ENCODE results near the gene PIM3.
"Not testable (repeated sequence)": the region's sequence is repeated elsewhere in the genome, so short reads cannot be mapped to it uniquely, and the experiment has no call there.

Gene PIM3

GRCh38 chr22:49983148-49984042 lies 22.8 kb downstream of the PIM3 start:
- ChIA-PET CTCF (interaction anchor here (0.7 to 4.8 kb wide), 5 partner anchors 10 to 53 kb away, joined by 3 to 35 read pairs (median 4); no protein-coding TSS in a partner anchor), POLR2A (no interaction called here)
- no peak for DNase-seq (ENCODE audit: low read depth, low spot score)
- H3K4me3 ChIP-seq (ENCODE audit: low read depth, low read length), result no peak overlapping the region
- TF ChIP-seq, protein P1, sequence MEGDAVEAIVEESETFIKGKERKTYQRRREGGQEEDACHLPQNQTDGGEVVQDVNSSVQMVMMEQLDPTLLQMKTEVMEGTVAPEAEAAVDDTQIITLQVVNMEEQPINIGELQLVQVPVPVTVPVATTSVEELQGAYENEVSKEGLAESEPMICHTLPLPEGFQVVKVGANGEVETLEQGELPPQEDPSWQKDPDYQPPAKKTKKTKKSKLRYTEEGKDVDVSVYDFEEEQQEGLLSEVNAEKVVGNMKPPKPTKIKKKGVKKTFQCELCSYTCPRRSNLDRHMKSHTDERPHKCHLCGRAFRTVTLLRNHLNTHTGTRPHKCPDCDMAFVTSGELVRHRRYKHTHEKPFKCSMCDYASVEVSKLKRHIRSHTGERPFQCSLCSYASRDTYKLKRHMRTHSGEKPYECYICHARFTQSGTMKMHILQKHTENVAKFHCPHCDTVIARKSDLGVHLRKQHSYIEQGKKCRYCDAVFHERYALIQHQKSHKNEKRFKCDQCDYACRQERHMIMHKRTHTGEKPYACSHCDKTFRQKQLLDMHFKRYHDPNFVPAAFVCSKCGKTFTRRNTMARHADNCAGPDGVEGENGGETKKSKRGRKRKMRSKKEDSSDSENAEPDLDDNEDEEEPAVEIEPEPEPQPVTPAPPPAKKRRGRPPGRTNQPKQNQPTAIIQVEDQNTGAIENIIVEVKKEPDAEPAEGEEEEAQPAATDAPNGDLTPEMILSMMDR (IDR thresholded peaks at IDR 0.05; ENCODE audit: insufficient read depth, low read length, missing control alignments), result peak; percentile 46

GRCh38 chr22:49986325-49986724 lies 25.8 kb downstream of the PIM3 start:
- H3K4me3 ChIP-seq (ENCODE audit: low read depth, low read length), result no peak overlapping the region
- CTCF ChIA-PET, result interaction anchor here (1.6 kb wide), 1 partner anchor 9 kb away, joined by 5 read pairs; no protein-coding TSS in a partner anchor
- no peak for DNase-seq (ENCODE audit: low read depth, low spot score)
- POLR2A ChIA-PET, result no interaction called here
- TF ChIP-seq, protein P1 (IDR thresholded peaks at IDR 0.05; ENCODE audit: insufficient read depth, low read length, missing control alignments), result no peak

GRCh38 chr22:49989826-49990225 lies 29.3 kb downstream of the PIM3 start:
- H3K4me3 ChIP-seq (ENCODE audit: low read depth, low read length); DNase-seq (ENCODE audit: low read depth, low spot score); POLR2A ChIA-PET; CTCF ChIA-PET: not testable (repeated sequence)

GRCh38 chr22:49991167-49991566 lies 30.6 kb downstream of the PIM3 start:
- no peak overlapping the region for H3K4me3 ChIP-seq (ENCODE audit: low read depth, low read length)
- DNase-seq (ENCODE audit: low read depth, low spot score), result no peak
- POLR2A ChIA-PET, result no interaction called here
- TF ChIP-seq, protein P1 (IDR thresholded peaks at IDR 0.05; ENCODE audit: insufficient read depth, low read length, missing control alignments), result no peak
- CTCF ChIA-PET, result interaction anchor here (0.9 to 2.8 kb wide), 2 partner anchors 11 to 14 kb away, joined by 5 to 23 read pairs; no protein-coding TSS in a partner anchor

DNA sequence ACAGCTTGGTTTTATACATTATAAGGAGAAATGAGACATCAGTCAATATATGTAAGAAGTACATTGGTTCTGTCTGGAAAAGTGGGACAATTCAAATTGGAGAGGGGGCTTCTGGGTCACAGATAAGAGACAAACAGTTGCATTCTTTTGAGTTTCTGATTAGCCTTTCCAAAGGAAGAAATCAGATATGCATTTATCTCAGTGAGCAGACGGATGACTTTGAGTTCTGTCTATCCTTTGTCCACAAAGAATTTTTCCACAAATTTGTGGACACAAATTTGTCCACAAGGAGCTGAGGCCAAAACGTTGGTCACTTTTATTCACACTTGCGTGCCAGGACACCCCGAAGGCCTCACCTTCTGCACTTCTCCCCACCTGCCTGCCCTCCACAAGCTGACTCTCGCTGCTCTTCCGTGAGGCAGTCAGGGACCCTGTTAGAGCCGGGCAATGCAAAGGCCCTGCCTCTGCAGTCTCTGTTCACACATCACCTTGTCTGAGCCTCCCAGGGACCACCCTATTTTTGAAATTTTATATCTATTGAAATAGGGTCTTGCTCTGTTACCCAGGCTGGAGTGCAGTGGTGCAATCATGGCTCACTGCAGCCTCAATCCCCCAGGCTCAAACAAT lies 31.4 kb downstream of the PIM3 start:
- CTCF ChIA-PET, result interaction anchor here (0.9 to 3.7 kb wide), 8 partner anchors 9 to 137 kb away, joined by 3 to 35 read pairs (median 8); no protein-coding TSS in a partner anchor
- POLR2A ChIA-PET, result no interaction called here
- TF ChIP-seq, protein P1 (IDR thresholded peaks at IDR 0.05; ENCODE audit: insufficient read depth, low read length, missing control alignments), result no peak
- no peak overlapping the region for H3K4me3 ChIP-seq (ENCODE audit: low read depth, low read length)
- no peak for DNase-seq (ENCODE audit: low read depth, low spot score)

DNA sequence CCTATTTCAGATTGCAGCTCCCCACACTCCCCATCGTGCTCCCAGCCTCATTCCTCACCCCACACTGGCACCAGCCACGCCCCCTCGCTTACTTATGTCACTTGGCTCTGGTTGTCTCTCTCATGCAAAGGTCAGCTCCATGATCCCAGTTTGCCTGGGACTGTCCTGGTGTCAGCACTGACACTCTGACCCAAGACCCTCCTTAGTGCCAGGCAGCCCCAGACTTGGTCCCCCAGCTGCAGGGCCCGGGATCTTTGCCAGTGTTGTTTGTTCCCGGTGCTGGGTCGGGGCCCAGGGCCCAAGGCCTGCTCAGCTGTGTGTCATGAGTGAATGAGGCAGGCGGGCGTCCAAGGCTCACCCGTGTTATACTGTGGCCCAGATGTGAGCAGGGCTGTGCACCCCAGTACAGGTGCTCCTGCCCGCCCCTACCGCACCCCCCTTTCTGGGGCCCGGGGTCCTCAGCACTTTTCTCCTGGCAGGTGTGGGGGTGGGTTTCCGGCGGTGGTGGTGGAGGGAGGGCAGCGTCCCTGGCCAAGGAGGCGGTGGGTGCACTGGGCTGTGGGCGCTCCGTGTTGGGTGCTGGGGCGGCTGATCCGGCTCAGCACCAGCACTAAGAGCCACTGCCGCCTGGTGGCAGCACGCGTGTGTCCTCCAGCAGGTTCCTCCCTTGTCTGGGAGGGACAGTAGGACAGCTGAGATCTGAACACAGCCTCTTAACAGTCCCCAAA lies 32.5 kb downstream of the PIM3 start:
- ChIA-PET CTCF (interaction anchor here (0.6 to 4.6 kb wide), 16 partner anchors 9 to 136 kb away, joined by 3 to 35 read pairs (median 4); no protein-coding TSS in a partner anchor), POLR2A (no interaction called here)
- DNase-seq (ENCODE audit: low read depth, low spot score), result no peak
- H3K4me3 ChIP-seq (ENCODE audit: low read depth, low read length), result no peak overlapping the region
- TF ChIP-seq, protein P1 (IDR thresholded peaks at IDR 0.05; ENCODE audit: insufficient read depth, low read length, missing control alignments), result peak; percentile 89
